WERI-Rb-1 (cell line): ENCODE data around the gene ZFP69B.

Source experiments
- DNase-seq: peaks from one replicate; pipeline ENCODE4 v3.0.0-alpha.2; 2020
- H3K27ac ChIP-seq: fragments of 250-450 bp; sonication (Bioruptor Pico); 2 replicates; pipeline ENCODE4 v1.5.1; 2020; ENCODE audit warnings: mild to moderate bottlenecking, moderate library complexity
- H3K27me3 ChIP-seq: fragments of 250-450 bp; sonication (Bioruptor Pico); 2 replicates; pipeline ENCODE4 v1.5.1; 2021; ENCODE audit warnings: mild to moderate bottlenecking, low read depth, moderate library complexity; ENCODE audit not compliant: insufficient read depth, severe bottlenecking
- H3K36me3 ChIP-seq: fragments of 250-450 bp; sonication (Bioruptor Pico); 2 replicates; pipeline ENCODE4 v1.5.1; 2020; ENCODE audit warnings: mild to moderate bottlenecking, moderate library complexity
- H3K4me3 ChIP-seq: 2 replicates; pipeline ENCODE4 v1.5.1; 2011; ENCODE audit warnings: low read depth, mild to moderate bottlenecking, control low read depth, low read length
- H3K9me3 ChIP-seq: fragments of 250-450 bp; sonication (Bioruptor Pico); 2 replicates; pipeline ENCODE4 v1.5.1; 2021; ENCODE audit warnings: mild to moderate bottlenecking, moderate library complexity; ENCODE audit not compliant: severe bottlenecking
- TF ChIP-seq, protein P1 (sequence below): IDR thresholded peaks from 2 replicates; pipeline ENCODE4 v1.5.1; 2011; ENCODE audit warnings: low read depth, mild to moderate bottlenecking, control low read depth, inconsistent platforms, low read length

The ZFP69B gene

DNA sequence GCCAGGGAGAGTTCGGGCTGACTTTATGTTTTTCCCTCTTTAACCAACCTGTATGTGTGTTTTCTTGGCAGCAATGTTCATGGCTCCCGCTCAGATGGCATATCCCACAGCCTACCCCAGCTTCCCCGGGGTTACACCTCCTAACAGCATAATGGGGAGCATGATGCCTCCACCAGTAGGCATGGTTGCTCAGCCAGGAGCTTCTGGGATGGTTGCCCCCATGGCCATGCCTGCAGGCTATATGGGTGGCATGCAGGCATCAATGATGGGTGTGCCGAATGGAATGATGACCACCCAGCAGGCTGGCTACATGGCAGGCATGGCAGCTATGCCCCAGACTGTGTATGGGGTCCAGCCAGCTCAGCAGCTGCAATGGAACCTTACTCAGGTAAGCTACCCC is 33.6 kb upstream of the ZFP69B start:
- H3K9me3 ChIP-seq = no peaks in the 10 kb centered on the region
- peaks cover 31% of the 10 kb centered on the region for H3K36me3 ChIP-seq

GRCh38 chr1:40421431-40422384 is 28.6 kb upstream of the ZFP69B start:
- TF ChIP-seq, protein P1, sequence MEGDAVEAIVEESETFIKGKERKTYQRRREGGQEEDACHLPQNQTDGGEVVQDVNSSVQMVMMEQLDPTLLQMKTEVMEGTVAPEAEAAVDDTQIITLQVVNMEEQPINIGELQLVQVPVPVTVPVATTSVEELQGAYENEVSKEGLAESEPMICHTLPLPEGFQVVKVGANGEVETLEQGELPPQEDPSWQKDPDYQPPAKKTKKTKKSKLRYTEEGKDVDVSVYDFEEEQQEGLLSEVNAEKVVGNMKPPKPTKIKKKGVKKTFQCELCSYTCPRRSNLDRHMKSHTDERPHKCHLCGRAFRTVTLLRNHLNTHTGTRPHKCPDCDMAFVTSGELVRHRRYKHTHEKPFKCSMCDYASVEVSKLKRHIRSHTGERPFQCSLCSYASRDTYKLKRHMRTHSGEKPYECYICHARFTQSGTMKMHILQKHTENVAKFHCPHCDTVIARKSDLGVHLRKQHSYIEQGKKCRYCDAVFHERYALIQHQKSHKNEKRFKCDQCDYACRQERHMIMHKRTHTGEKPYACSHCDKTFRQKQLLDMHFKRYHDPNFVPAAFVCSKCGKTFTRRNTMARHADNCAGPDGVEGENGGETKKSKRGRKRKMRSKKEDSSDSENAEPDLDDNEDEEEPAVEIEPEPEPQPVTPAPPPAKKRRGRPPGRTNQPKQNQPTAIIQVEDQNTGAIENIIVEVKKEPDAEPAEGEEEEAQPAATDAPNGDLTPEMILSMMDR = no peak
- no peak for DNase-seq
- Histone ChIP-seq H3K27me3 (no peaks in the 10 kb centered on the region), H3K27ac (no peak overlapping the region), H3K9me3 (no peaks in the 10 kb centered on the region), H3K36me3 (peaks cover 16% of the 10 kb centered on the region), H3K4me3 (no peak overlapping the region)

More for the DNA sequence above, 33.6 kb upstream of the ZFP69B start:
- TF ChIP-seq, protein P1 = no peak
- DNase-seq = no peak
- Histone ChIP-seq H3K27ac (no peak overlapping the region), H3K27me3 (no peaks in the 10 kb centered on the region), H3K4me3 (no peak overlapping the region)

GRCh38 chr1:40422630-40423263 is 27.5 kb upstream of the ZFP69B start:
- no peak overlapping the region for H3K27ac ChIP-seq
- H3K4me3 ChIP-seq = no peak overlapping the region
- DNase-seq = no peak
- H3K27me3 ChIP-seq = no peaks in the 10 kb centered on the region
- TF ChIP-seq, protein P1 = no peak
- no peaks in the 10 kb centered on the region for H3K9me3 ChIP-seq
- H3K36me3 ChIP-seq = peaks cover 8% of the 10 kb centered on the region

- Histone ChIP-seq H3K27ac (no peak overlapping the region), H3K36me3 (peaks cover 3% of the 10 kb centered on the region; the same call in 1 of the 2 replicates), H3K9me3 (no peaks in the 10 kb centered on the region), H3K27me3 (no peaks in the 10 kb centered on the region), H3K4me3 (no peak overlapping the region)
- DNase-seq = no peak
- TF ChIP-seq, protein P1 = no peak
Observed at GRCh38 chr1:40423264-40423642, 27.0 kb upstream of the ZFP69B start.

- TF ChIP-seq, protein P1 = no peak
- Histone ChIP-seq H3K9me3 (no peaks in the 10 kb centered on the region), H3K27me3 (no peaks in the 10 kb centered on the region), H3K36me3 (no peaks in the 10 kb centered on the region), H3K4me3 (no peak overlapping the region), H3K27ac (no peak overlapping the region)
- no peak for DNase-seq
Observed at GRCh38 chr1:40423951-40424618, 26.2 kb upstream of the ZFP69B start.
